Kidney tubule cell (primary cell): Measurements from ENCODE around the gene HNRNPLL.
A peak's percentile ranks its signal among the peaks of the same experiment; 100 is the strongest.
"Not testable (repeated sequence)": the region's sequence is repeated elsewhere in the genome, so short reads cannot be mapped to it uniquely, and the experiment has no call there.

ENCODE experiments used
- DNase-seq: peaks from one replicate; pipeline ENCODE4 v3.0.0-alpha.2; 2018; ENCODE audit warnings: low spot score

HNRNPLL gene

DNA sequence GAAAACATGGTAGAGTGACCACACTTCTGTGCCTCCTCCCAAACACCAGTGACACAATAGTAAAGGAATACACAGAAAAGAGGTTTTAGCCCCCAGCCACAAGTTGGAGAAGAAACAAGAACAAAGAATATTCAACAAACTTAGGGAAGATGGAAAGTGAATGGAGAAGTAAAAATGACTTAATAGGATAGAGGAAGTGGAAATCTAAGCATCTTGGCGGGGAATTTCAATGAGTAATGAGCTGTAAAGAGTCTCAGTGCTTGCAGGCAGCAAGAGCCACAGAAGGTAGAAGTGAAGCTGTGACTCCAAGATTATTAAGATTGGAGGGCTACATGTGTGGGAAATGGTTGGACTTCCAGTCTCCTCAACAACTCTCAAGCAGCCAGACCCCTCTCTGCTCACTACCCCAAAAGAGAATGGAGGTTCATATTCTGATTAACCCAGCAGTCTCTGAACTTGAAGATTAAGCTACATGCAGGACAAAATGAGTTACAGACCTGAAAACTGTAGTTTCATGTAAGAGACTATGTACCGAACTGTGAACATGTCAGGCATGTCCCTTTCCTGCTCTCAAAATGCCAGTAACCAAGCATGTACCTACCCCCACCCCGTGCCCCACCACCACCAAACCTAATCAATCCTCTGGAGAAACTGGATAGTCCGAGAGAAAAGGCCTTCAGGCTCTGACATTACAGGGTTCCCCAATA lies 16.9 kb upstream of the HNRNPLL start:
- peak; percentile 35 for DNase-seq

DNA sequence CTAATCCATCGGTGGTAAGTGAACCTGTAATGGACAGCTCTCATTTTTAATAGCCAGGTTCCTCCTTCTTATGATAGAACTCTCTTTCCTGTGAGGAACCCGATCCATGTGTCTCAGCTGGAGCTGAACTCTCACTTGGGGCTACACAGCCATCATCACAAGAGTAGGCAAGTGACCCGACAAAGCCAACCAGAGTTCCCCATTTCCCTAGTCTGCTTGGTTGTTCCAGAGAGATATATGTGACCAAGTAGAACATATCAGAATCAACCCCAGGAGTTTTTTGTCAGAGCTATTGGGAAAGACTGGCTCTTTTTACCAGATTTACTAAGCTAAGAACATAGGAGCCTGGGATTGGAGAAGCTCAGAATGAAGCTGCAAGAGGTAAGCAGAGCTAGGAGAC lies 14.6 kb upstream of the HNRNPLL start:
- DNase-seq: no peak

DNA sequence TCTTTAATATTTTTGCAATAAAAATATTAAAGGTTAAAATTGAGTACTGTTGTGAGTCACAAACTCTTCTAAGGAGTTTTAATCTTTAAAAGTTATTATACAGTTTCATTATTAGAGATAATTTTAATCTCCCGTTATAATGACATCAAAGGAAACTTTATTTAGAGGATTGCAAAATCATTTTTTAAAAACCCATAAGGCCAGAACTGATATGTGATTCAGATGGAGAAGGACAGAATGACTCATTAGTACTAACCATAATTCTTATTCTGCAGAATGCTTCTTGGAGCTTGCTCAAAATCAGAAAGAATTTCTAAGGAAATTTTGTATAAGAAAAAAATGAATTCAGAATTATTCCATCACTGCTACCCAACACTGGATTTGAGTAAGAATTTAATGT lies 12.5 kb upstream of the HNRNPLL start:
- DNase-seq: no peak

DNA sequence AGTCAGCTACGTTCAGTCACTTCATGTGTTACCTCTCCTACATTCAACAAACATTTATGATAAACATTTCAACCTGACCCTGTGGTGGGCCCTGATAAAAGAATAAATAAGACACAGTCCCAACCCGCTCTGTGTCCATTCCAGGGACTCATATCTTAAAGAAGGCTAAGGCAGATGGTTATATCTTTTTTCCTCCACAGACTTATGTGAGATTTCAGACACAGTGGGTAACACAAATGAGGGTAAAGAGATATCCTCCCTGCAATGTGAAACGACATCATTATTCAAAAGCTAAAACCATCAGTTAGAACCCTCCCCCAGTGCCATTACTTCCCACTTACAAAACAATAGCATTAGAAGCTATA lies 11.1 kb upstream of the HNRNPLL start:
- DNase-seq: no peak

DNA sequence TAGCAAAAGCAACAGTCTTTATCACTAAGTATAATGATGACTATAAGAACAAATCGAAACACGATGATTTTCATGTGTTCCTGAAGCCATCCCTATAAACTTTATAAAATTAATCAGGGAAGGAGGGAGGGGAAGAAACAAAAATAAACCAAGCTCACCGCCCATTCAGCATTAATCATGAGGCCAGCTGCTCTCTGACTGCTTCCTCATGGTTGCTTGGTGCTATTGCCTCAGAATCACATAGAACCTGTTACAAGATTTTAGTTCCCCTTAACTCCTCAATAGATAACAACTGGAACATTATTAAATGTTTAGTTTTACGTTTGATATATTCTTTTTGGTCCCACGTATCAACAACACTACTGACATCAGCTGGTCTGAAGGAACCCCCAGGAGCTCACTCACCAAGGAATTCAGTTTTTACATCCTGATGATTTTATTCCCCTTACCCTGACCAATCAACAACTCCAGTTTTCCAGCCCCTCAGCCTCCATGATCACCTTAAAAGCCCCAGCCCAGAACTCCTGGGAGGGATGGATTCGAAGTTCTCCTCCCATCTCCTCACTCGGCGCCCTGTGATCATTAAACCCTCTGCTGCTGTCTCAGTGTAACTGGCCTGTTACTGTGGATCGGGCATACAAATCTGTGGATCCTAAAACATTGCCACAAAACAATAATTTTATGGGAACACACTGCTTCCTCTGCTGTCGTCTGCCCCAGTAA lies 10.6 kb upstream of the HNRNPLL start:
- no peak for DNase-seq

DNA sequence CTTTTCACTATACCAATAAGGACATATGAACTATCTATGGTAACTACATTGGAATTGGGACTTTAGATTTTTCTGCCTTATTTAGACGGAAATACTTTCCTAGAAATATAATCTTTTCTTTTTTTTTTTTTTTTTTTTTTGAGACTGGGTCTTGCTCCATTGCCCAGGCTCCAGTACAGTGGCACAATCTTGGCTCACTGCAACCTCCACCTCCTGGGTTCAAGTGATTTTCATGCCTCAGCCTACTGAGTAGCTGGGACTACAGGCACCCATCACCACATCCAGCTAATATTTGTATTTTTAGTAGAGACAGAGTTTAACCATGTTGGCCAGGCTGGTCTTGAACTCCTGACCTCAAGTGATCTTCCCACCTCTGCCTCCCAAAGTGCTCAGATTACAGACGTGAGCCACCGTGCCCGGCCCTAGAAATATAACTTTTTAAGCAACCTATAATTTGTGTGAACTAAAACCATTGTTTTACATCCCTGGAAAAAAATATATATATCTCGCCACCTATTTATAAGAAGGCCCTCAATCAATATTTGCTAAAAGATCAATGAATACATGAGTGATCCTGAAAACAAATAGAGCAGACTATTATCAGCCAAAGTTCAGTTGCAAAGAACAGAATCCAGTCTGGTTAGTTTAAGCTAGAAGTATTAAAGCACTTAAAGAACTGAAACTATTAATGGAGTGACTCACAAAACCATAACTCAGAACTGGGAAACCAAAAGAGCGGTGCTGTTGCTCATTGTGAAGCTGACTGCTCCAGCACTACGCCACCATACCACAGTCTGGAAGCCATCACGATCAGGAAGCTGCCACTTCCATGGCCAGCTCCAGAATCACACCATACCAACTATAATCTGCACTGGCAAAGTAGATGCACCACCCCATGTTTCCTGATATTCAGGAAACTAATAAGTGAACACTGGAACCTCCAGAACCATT lies 8.4 kb upstream of the HNRNPLL start:
- peak; percentile 58 for DNase-seq

DNA sequence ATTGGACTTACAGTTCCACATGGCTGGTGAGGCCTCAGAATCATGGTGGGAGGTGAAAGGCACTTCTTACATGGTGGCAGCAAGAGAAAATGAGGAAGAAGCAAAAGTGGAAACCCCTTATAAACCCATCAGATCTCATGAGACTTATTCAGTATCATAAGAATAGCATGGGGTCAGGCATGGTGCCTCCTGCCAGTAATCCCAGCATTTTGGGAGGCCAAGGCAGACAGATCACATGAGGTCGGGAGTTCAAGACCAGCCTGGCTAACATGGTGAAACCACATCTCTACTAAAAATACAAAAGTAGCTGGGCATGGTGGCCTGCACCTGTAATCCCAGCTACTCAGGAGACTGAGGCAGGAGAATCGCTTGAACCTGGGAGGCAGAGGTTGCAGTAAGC lies 6.5 kb upstream of the HNRNPLL start:
- not testable (repeated sequence) for DNase-seq

DNA sequence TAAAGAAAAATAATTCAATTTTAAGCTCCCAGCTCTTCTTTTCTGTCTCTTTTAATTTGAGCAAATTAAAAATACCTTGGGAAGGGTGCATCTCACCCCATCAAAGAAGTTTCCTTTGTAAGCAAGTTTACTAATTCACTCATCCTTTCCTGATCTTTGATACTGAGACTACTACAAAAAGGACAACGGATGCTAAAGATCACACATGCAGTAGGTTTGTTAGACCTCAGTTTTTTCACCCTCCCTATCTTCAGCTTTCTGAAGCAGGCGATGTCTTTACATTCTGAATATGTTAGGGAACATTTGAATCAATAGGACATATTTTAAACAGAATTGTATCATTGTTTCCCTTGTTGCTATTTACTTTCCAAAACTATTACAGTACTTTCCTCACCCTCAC lies 6.0 kb upstream of the HNRNPLL start:
- no peak for DNase-seq

DNA sequence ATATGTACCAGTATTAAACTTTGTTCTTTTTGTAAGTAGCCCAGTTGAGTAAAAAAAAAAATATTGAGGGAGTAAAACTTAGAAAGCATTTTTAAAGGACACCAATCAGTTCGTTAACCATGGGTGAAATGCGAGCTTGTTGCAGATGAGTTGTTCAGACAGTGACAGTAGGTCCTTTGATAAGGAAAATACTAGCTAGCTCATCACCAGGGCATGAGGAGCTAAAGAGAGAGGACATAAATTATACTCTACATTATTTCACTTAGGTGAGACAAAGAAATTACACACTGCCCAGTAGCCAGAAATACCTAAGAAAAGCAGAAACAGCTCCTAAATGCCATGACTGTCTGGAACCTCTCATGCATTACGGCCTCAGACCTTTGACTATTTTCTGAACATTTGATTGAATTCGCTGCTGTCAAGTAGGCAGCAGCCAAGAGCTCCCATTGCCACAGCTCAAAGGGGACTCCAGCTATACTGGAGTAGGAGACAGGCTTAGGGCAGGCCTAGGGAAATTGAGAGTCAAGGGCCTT lies 2.6 kb upstream of the HNRNPLL start:
- DNase-seq: peak; percentile 48

DNA sequence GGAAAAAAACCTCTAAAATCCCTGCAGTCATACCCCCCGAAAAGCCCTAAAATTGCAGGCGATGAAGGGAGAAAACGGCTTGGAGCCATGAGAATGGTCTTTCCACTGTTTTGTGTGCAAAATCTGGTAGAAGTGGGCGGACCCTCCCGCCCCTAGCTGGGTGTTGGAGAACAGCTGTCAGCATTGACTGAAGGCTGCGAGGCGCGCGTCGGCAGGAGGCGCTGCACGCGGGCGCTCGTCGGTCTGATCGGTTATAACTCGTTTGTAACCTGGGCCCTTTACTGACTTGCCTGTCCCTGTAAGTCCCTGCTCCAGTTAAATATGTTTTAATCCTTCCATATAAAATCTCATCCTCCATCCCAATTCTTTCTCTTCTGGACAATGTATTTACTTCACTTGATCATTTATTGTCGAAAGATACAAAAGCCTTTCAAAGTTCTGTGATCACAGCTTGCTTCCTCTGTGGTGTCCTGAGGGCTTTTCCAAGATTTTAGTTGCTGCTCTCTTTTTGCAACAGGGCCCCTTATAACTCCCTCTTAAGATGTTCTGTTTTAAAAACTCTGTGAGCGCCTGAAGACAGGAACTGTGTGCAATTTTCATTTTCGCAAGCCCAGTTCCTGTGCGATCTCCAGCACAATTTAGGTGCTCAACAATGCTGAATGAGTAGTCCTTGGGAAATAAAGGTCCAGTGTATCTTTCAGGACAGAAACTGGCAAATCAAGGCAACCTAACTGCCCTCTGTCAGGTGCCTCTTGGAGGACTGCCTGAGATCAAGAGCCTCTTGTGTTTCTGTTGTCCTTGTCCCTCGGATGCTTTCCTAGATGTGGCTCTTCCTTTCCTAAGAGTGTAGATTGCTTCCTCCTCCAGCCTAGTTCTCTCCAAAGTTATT lies 918 bp upstream of the HNRNPLL start:
- DNase-seq: peak; percentile 81

DNA sequence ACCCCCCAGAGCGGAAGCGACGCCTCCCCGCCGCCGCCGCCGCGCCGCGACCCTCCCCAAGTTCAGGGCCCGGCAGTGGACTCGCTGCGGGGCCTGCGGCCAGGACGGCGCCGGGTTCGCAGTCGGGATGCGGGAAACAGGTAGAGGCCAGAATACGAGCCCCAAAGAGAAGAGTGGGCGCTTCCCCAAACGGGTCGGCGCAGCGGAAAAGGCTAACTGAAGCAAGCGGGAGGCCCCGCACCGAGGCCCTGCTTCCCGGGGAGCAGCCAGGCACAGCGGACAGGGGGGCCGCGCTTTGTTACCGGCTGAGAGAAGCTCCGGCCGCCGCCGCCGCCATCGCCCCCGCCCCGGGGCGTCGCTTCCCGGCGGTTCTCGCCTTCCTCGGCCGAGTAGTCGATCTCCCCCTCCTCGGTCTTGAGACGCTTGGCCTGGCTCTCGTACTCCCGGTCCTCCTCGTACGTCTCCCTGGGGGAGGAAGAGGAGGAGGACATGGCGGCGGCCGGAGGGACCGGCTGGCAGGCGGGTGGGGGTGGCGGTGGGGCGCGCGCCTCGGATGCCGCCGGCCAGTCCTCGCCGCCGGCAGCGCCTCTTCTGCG lies 494 bp downstream of the HNRNPLL start:
- no peak for DNase-seq

DNA sequence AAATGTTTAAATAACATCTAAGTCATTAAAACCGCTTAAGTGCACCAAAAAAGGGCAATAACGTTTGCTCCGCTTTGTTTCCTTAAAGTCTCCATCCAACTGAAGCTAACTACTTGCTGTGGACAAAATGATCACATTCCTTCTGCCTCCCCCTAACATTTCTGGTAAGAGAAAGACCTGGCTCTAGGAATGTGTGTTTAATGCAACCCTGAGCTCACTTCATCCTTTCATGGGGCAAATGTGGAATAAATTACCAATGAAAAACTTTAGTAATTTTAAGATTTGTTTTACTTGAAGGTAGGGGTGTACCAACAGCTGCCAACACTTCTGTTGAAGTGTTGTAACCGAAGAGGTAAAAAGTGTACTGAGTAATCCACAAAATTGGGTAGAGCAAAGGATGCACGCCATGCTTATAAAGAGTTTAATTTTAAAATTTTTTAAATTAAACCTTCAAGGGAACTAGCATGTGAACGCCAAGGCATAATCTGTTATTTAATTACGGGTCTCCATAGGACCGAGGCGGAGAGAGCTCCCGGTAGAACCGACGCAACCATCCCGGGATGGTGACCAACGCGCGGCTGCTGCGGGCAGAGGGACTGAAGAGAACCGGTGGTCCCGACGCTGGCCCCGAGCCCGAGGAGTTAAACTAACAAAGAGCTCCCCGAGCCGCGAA lies 1.1 kb downstream of the HNRNPLL start:
- peak; percentile 47 for DNase-seq

DNA sequence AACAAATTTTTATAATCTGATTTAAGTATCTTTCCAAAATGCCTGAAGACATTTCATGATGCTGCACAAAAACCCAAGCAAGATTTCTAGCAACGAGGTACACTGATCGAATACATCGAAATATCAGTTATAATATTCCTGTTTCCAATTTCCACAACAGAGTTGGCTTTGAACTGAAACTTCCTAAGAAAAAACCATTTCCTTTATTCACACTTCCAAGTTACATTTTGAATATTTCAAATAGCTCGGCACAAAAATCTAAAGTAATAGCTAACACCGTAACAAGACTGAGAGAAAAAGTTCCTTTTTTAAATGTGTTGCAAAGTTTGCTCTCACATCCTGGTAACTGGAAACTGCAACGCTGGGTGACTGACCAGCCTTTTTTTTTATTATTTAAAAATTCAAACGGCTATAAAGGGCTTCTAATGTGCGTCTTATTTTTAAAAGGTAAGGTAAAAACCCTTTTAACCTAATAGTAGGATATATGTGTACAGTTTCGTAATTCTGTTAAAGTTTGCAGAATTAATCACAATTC lies 1.7 kb downstream of the HNRNPLL start:
- DNase-seq: no peak

DNA sequence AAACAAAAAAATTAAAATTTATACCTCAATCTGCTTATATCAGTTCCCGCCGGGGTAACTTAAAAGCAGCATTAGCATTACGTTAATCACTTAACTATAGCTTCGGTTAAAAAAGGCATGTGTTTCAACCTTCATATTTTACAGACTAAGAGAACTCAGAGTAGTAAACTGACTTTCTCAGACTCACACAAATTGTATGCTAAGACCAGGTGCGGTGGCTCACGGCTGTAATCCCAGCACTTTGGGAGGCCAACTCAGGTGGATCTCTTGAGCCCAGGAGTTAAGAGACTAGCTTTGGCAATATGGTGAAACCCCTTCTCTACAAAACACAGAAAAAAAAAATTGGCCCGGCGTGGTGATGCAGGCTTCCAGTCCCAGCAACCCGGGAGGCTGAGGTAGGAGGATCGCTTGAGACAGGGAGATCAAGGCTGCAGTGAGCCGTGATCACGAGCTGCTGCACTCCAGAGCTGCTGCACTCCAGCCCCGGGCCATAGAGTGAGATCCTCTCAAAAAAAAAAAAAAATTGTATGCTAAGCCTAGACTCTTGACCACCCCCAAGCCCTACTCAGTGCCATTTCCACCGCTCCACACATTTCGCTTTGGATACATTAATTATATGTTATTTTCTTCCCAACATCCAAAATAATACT lies 2.4 kb downstream of the HNRNPLL start:
- DNase-seq: no peak

DNA sequence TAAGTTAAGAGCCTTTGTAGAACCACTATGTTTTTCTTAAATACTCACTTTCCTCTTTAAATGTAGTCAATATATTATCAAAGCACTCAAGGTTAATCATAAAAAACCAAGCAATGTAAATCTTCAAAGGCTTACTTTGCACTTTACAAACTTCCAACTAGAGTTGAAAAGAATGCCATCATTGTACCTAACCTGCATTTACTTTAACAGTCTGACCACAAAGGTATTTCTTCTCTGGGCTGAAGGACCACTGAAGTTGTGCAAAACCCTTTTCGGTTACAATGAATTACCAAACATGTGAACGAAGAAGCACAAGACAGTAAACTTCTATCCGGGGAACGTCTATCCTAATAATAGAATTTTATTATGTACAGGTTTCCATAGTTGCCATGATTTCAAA lies 3.0 kb downstream of the HNRNPLL start:
- DNase-seq: no peak

DNA sequence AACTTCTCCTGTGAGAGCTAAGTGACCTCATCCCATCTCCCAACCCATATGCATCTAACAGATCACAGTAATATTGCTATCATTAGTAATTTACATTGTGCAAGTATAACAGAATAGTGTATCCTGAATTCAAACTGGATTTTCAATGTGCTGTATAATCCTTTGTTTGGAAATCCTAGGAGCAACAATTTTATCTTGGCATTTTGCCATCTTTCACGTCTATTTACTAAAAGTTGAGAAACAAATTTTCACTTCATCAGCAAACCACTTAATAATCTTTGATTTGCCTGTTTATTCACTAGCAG lies 3.8 kb downstream of the HNRNPLL start:
- no peak for DNase-seq

DNA sequence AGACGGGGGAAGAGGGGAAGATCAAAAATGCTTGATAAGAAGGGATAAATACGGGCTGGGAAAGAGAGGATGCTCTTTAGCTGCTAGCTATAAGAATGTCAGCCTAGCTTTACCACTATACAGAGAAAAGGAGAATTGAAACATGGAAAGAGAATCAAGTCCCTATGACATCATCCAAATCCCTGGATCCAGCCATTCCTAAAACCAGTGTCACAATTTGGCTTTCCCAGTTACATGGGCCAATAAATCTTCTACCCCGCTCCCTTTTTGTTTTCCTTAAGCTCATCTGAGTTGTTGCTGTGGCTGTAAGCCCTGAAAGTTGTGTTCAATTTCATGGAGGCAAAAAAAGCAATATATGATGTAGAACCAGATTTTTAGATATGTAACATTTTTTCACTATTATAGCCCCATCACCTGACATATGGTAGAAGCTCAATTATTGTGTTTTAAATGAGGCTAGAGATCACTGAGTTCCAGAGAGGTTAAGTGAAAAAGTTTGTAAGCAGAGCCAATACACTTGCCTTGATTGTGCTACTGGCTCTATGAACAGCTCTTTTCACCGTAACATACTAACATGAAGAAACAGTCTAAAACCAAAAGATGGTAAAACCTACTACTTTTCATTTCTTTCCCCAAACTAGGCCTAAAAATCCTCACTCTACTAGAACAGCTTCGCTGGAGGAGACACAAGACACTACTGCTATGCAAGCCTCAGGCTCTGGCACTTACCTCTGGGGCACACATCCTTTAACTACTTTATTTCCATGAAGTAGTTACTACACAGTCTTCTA lies 4.3 kb downstream of the HNRNPLL start:
- no peak for DNase-seq

DNA sequence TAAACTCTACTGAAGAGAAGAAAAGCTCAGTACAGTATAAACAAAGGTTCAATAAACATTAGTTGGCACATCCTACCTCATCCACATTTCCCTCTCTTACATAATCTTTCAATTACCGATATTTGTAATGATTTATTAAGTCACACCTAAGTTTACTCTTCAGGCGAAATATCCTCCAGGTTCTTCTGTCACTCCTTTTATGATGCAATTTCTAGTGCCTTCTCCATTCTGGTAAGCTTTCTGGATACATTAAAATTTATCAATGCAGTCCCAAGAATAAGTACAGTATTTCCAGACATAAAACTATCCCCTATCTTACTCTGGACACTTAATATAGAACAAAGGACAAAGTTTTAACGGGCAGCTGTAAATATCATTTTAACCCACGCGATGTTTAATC lies 5.6 kb downstream of the HNRNPLL start:
- DNase-seq: no peak

DNA sequence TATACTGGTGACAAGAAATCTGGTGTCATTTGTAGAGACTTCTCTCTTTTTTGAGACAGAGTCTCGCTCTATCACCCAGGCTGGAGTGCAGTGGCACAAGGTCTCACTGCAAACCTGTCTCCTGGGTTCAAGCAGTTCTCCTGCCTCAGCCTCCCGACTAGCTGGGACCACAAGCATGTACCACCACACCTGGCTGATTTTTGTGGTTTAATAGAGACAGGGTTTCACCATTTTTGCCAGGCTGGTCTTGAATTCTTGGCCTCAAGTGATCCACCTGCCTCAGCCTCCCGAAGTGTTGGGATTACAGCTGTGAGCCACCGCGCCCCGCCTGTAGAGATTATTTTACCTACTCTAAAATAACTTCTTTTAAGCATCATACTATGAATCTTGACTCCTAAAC lies 6.5 kb downstream of the HNRNPLL start:
- DNase-seq: no peak
